Panc1 (cell line): Measurements from ENCODE around the gene ABLIM2. TPM values are rescaled to one million over a fixed set of nuclear protein-coding genes. Genes with fewer than 3 reads are reported as not detected.

ENCODE experiments used
- ATAC-seq: fragments of 200-7000 bp; cut with Tn5 transposase; 2 replicates; pipeline ENCODE4 v1.9.1; 2020; ENCODE audit warnings: mild to moderate bottlenecking, moderate library complexity
- BruUV-seq: library from RNA; stranded (reverse); fragments of 400-500 nt; replicated peaks from 2 replicates; lab custom pipeline; 2021; lab: Mats Ljungman, UMichigan
- CTCF ChIA-PET: fragments of 300-600 bp; sonication (Branson Sonifier 250); formaldehyde crosslinking; loops from one replicate; lab custom pipeline; 2022; ENCODE audit warnings: antibody characterized with exemption; lab: Charles Lee
- POLR2A ChIA-PET: fragments of 300-600 bp; sonication (Branson Sonifier 250); formaldehyde crosslinking; loops from one replicate; lab custom pipeline; 2022; ENCODE audit warnings: antibody characterized with exemption; lab: Charles Lee
- DNase-seq: peaks from one replicate; pipeline ENCODE4 v3.0.0-alpha.2; 2010; ENCODE audit warnings: low read depth, low spot score
- H3K27ac ChIP-seq: 2 replicates; pipeline ENCODE4 v1.5.1; 2011; ENCODE audit warnings: mild to moderate bottlenecking, low read length, inconsistent platforms
- H3K27me3 ChIP-seq: fragments of 200-500 bp; sonication (Bioruptor generic); 2 replicates; pipeline ENCODE4 v1.6.0; 2014; ENCODE audit warnings: low read length, inconsistent platforms; ENCODE audit not compliant: control insufficient read depth, insufficient read depth
- H3K36me3 ChIP-seq: fragments of 200-500 bp; sonication (Bioruptor generic); 2 replicates; pipeline ENCODE4 v1.5.1; 2014; ENCODE audit warnings: inconsistent platforms, mild to moderate bottlenecking, low read length, moderate library complexity; ENCODE audit not compliant: control insufficient read depth, insufficient read depth
- H3K4me1 ChIP-seq: 2 replicates; pipeline ENCODE4 v1.5.1; 2011; ENCODE audit warnings: inconsistent platforms, mild to moderate bottlenecking, low read length, moderate library complexity; ENCODE audit not compliant: control insufficient read depth, insufficient read depth
- H3K4me3 ChIP-seq, 2 experiments: 2 replicates each; pipeline ENCODE4 v1.5.1; 2011 to 2012; ENCODE audit warnings: low read depth in 2 of 2, low read length in 2 of 2, mild to moderate bottlenecking in 2 of 2, inconsistent platforms in 1 of 2, moderate library complexity in 1 of 2
- H3K9me3 ChIP-seq: fragments of 200-500 bp; sonication (Bioruptor generic); 2 replicates; pipeline ENCODE4 v1.5.1; 2014; ENCODE audit warnings: low read depth, mild to moderate bottlenecking, inconsistent platforms, low read length, moderate library complexity; ENCODE audit not compliant: control insufficient read depth, insufficient read depth
- POLR2AphosphoS5 ChIP-seq: IDR thresholded peaks from 2 replicates; pipeline ENCODE4 v1.6.1; 2012; ENCODE audit warnings: mild to moderate bottlenecking, low read depth, low read length, moderate library complexity
- SIN3A ChIP-seq: IDR thresholded peaks from 2 replicates; pipeline ENCODE4 v1.6.1; 2012; ENCODE audit warnings: low read depth, mild to moderate bottlenecking, low read length, moderate library complexity, borderline replicate concordance; ENCODE audit not compliant: insufficient read depth
- TCF7L2 ChIP-seq: IDR thresholded peaks from 2 replicates; pipeline ENCODE4 v1.6.1; 2011; ENCODE audit warnings: mild to moderate bottlenecking, low read depth, low read length, inconsistent platforms
- in situ Hi-C: cut with HindIII; loops from 2 replicates; pipeline ENCODE4 v1.10.0; 2016; ENCODE audit warnings: low sequenced_read_pairs, low pct_unique_long_range_greater_than_20kb
- intact Hi-C: fragments of 100-400 bp; cut with micrococcal nuclease; formaldehyde crosslinking; loops from one replicate; pipeline ENCODE4 v1.10.0; 2022; ENCODE audit not compliant: unreplicated experiment
- total RNA-seq: library from RNA; stranded (reverse); gene quantifications from one replicate; pipeline ENCODE4 v1.2.1, GENCODE V29; 2021; ENCODE audit not compliant: unreplicated experiment
- TF ChIP-seq, protein P1 (sequence below): fragments of 450-650 bp; IDR thresholded peaks from 2 replicates; pipeline ENCODE4 v1.5.1; 2017; ENCODE audit warnings: mild to moderate bottlenecking
- TF ChIP-seq, protein P2 (sequence below), 2 experiments: IDR thresholded peaks; 2 replicates each; pipeline ENCODE4 v1.6.1; 2011 to 2012; ENCODE audit warnings: low read depth in 2 of 2, control low read depth in 1 of 2, low read length in 1 of 2, mild to moderate bottlenecking in 1 of 2, moderate library complexity in 1 of 2; ENCODE audit not compliant: insufficient read depth in 1 of 2

The ABLIM2 gene
- total RNA-seq, 1 experiment from 2014 or later, result 0.64 TPM

GRCh38 chr4:8072235-8072968 lies 86.2 kb downstream of the ABLIM2 start:
- TF ChIP-seq, protein P1, sequence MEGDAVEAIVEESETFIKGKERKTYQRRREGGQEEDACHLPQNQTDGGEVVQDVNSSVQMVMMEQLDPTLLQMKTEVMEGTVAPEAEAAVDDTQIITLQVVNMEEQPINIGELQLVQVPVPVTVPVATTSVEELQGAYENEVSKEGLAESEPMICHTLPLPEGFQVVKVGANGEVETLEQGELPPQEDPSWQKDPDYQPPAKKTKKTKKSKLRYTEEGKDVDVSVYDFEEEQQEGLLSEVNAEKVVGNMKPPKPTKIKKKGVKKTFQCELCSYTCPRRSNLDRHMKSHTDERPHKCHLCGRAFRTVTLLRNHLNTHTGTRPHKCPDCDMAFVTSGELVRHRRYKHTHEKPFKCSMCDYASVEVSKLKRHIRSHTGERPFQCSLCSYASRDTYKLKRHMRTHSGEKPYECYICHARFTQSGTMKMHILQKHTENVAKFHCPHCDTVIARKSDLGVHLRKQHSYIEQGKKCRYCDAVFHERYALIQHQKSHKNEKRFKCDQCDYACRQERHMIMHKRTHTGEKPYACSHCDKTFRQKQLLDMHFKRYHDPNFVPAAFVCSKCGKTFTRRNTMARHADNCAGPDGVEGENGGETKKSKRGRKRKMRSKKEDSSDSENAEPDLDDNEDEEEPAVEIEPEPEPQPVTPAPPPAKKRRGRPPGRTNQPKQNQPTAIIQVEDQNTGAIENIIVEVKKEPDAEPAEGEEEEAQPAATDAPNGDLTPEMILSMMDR, result no peak
- TF ChIP-seq SIN3A, result no peak
- no peak for TF ChIP-seq POLR2AphosphoS5
- TF ChIP-seq, protein P2, sequence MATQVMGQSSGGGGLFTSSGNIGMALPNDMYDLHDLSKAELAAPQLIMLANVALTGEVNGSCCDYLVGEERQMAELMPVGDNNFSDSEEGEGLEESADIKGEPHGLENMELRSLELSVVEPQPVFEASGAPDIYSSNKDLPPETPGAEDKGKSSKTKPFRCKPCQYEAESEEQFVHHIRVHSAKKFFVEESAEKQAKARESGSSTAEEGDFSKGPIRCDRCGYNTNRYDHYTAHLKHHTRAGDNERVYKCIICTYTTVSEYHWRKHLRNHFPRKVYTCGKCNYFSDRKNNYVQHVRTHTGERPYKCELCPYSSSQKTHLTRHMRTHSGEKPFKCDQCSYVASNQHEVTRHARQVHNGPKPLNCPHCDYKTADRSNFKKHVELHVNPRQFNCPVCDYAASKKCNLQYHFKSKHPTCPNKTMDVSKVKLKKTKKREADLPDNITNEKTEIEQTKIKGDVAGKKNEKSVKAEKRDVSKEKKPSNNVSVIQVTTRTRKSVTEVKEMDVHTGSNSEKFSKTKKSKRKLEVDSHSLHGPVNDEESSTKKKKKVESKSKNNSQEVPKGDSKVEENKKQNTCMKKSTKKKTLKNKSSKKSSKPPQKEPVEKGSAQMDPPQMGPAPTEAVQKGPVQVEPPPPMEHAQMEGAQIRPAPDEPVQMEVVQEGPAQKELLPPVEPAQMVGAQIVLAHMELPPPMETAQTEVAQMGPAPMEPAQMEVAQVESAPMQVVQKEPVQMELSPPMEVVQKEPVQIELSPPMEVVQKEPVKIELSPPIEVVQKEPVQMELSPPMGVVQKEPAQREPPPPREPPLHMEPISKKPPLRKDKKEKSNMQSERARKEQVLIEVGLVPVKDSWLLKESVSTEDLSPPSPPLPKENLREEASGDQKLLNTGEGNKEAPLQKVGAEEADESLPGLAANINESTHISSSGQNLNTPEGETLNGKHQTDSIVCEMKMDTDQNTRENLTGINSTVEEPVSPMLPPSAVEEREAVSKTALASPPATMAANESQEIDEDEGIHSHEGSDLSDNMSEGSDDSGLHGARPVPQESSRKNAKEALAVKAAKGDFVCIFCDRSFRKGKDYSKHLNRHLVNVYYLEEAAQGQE (IDR thresholded peaks at IDR 0.05; ENCODE audit: insufficient read depth in 1 of 2, low read depth in 2 of 2, low read length in 1 of 2), result no peak
- TF ChIP-seq TCF7L2, result no peak
- no peak overlapping the region for H3K27ac ChIP-seq
- no peaks in the 10 kb centered on the region for H3K36me3 ChIP-seq
- H3K9me3 ChIP-seq, result no peaks in the 10 kb centered on the region
- DNase-seq (no peak), ATAC-seq (no peak)
- in situ Hi-C loops (no loop called here), intact Hi-C loops (no loop called here)
- BruUV-seq, result no TSS peak
- ChIA-PET POLR2A (no interaction called here), CTCF (no interaction called here)
- H3K4me3 ChIP-seq, result no peak overlapping the region
- no peaks in the 10 kb centered on the region for H3K27me3 ChIP-seq
- no peaks in the 10 kb centered on the region for H3K4me1 ChIP-seq

GRCh38 chr4:8071766-8072165 lies 86.8 kb downstream of the ABLIM2 start:
- Histone ChIP-seq H3K4me3 (no peak overlapping the region), H3K4me1 (no peaks in the 10 kb centered on the region), H3K27ac (no peak overlapping the region), H3K27me3 (no peaks in the 10 kb centered on the region), H3K9me3 (no peaks in the 10 kb centered on the region), H3K36me3 (no peaks in the 10 kb centered on the region)
- ATAC-seq (no peak), DNase-seq (no peak)
- ChIA-PET POLR2A (no interaction called here), CTCF (no interaction called here)
- in situ Hi-C loops, result no loop called here
- TF ChIP-seq, protein P2 (IDR thresholded peaks at IDR 0.05; ENCODE audit: insufficient read depth in 1 of 2, low read depth in 2 of 2, low read length in 1 of 2), result no peak
- TF ChIP-seq SIN3A, result no peak
- no peak for TF ChIP-seq TCF7L2
- TF ChIP-seq, protein P1, result no peak
- TF ChIP-seq POLR2AphosphoS5, result no peak
- BruUV-seq, result no TSS peak
- intact Hi-C loops, result no loop called here
